ENCODE results near the gene KCNQ1.

DNA sequence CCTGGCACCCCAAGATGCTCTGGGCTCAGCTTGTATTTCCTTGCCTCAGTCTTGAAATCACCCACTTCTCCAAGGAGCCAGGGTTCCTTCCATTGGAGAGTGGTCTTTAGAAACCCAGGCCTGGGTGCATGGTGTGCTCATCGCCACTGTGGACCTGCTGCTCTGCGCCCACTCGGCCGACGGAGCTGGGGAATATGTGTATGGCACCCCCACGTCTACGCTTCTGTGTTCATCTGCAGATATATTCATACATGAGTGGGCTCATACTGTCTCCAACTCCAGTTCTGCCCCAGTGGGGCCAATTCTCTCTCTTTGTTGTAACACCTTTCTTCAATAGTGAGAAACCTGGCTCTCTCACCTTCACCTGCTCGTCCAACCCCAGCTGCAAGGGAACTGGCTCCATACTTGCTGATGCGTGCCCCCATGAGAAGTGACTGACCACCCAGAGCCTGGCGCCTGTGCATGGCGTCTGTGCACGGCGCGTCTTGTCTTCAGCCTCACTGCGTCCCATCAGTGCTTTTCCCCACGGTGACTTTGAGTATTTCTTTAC is 39.8 kb downstream of the KCNQ1 start:
- no peak for TF ChIP-seq POLR2A (IDR thresholded peaks at IDR 0.05)
- no peak for TF ChIP-seq POLR2AphosphoS5 (IDR thresholded peaks at IDR 0.05)
- TF ChIP-seq CTCF (IDR thresholded peaks at IDR 0.05) = no peak
